Transverse colon (tissue), 4 donors: Measurements from ENCODE around the gene CBY1.

Experiments used
- CTCF ChIP-seq, 5 experiments: fragments of 200-600 bp in 3 of 5; fragments of 450-650 bp in 2 of 5; sonication (generic) in 3 of 5; IDR thresholded peaks; 1 replicate in 2 of 5; 2 replicates in 3 of 5; pipeline ENCODE4 v1.5.1; 2016 to 2017; ENCODE audit warnings: antibody characterized with exemption in 5 of 5, inconsistent platforms in 3 of 5, mild to moderate bottlenecking in 2 of 5, moderate library complexity in 1 of 5
- POLR2AphosphoS5 ChIP-seq, 3 donors: sonication (generic); formaldehyde crosslinking; IDR thresholded peaks; one replicate each; pipeline ENCODE4 v1.6.1; 2016; ENCODE audit warnings: antibody characterized with exemption in 3 of 3

GRCh38 chr22:38618258-38618657 lies 38.2 kb upstream of the CBY1 start:
- TF ChIP-seq CTCF (IDR thresholded peaks at IDR 0.05) (no peak), POLR2AphosphoS5 (IDR thresholded peaks at IDR 0.05) (no peak)
